GM18517 (cell line): Measurements from ENCODE around the gene ANXA7.
"Not testable (repeated sequence)": the region's sequence is repeated elsewhere in the genome, so short reads cannot be mapped to it uniquely, and the experiment has no call there.

Source experiments
- ATAC-seq: cut with Tn5 transposase; IDR thresholded peaks from one replicate; pipeline ENCODE4 v1.9.1; 2021; ENCODE audit warnings: mild to moderate bottlenecking, moderate library complexity; ENCODE audit not compliant: unreplicated experiment

Gene ANXA7

DNA sequence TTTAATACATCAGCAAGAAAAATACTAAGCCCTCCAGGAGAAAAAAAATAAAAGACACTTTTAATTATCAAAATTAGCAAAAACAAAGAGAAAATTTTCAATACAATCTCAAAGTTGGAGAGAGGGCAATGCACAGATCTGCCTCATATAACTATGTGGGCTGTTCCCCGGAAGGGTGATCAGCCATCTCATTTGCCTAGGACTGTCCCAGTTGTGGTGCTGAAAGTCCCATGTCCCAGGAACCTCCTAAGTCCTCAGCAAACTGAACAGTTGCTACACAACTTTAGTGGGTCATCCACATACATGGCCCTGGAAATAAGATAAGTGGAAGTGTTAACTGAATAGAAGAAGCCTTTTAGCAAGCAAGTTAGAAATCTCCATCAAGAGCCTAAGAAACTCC, 69.6 kb downstream of the ANXA7 start:
- ATAC-seq, result no peak

DNA sequence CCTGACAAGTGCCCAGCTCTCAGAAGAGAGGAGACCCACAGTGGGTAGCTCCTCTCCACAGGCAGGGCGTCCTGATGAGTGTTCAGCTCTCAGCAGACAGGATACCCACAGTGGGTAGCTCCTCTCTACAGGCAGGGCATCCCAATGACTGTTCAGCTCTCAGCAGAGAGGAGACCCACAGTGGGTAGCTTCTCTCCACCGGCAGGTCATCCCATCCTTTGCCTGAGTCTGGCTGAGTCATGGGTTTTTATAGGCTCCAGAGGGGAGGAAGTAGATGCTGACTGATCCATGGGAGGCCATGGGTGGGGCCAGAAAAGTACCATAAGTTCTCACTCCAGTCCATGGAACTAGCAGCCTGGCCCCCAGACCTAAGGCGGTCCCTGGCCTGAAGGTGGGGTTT, 73.7 kb downstream of the ANXA7 start:
- ATAC-seq, result no peak

DNA sequence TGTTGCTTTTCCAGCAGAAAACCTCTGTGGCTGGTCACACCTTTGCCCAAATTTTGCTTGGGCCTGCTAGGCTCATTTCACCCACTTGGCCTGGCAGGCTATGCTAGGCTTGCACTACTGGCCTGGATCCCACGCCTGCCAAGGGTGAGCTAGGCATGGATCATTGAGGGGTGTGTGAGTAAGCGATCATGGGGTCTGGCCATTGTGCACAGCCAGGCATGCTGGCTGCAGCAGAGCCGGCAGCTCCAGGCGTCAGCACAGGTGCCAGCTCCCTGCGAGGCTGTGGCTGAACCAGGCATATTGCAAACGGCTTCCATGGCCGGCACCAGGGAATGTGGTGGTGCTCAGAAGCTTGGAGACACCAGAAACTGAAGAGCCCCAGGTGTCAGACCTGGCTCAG, 74.4 kb downstream of the ANXA7 start:
- ATAC-seq, result no peak

DNA sequence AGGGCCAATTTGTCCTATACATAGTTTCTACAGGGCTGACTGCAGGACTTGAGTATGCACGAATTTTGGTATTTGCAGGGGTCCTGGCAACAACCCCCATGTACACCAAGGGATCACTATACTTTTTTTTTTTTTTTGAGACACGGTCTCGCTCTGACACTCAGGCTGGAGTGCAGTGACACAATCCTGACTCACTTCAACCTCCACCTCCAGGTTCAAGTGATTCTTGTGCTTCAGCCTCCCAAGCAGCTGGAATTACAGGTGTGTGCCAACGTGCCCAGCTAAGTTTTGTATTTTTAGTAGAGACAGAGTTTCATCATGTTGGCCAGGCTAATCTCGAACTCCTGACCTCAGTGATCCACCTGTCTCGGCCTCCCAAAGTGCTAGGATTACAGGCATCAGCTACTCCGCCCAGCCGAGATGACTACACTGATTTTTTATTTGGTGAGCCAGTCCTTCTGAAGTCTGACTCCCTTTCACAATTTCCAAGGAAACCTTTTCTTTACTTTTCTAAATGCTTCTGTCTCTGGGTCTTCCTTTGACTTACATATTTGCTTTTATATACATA, 75.0 kb downstream of the ANXA7 start:
- ATAC-seq, result no peak

DNA sequence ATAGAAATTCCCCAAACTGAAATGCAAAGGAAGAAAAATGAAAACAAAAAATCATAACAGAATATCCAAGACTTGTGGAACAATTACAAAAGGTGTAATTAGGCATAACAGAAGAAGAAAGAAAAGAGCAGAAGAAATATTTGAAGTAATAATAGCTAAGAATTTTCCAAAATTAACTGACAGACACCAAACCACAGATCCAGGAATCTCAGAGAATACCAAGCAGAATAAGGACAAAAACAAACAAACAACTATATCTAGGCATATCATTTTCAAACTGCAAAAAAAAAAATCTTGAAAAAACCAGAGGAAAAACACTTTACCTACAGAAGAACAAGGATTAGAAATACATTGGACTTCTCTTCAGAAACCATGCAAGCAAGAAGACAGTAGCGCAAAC, 80.7 kb downstream of the ANXA7 start:
- no peak for ATAC-seq

DNA sequence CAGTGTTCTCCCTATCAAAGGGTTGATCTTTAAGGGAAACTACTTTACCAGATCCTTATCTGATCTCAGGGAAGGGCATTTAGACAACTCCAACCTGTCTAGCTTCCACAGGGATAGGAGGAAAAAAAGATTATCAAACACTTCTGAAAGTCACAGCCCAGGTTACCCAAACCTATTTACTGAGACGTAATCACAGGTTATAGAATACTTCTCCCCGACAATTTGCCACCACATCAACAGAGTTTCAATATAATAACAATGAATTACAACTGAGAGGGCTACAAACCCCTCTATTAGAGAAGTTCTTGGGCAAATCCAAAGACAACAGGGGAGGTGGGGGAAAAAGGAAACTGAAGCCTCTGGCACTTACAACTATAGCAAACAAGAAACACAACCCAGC, 81.5 kb downstream of the ANXA7 start:
- no peak for ATAC-seq

DNA sequence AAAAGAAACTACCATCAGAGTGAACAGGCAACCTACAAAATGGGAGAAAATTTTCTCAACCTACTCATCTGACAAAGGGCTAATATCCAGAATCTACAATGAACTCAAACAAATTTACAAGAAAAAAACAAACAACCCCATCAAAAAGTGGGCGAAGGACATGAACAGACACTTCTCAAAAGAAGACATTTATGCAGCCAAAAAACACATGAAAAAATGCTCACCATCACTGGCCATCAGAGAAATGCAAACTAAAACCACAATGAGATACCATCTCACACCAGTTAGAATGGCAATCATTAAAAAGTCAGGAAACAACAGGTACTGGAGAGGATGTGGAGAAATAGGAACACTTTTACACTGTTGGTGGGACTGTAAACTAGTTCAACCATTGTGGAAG, 85.3 kb downstream of the ANXA7 start:
- not testable (repeated sequence) for ATAC-seq

DNA sequence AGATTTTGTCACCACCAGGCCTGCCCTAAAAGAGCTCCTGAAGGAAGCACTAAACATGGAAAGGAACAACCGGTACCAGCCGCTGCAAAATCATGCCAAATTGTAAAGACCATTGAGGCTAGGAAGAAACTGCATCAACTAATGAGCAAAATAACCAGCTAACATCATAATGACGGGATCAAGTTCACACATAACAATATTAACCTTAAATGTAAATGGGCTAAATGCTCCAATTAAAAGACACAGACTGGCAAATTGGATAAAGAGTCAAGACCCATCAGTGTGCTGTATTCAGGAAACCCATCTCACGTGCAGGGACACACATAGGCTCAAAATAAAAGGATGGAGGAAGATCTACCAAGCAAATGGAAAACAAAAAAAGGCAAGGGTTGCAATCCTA, 88.6 kb downstream of the ANXA7 start:
- ATAC-seq, result not testable (repeated sequence)
